ENCODE data around the gene SNX1.

The SNX1 gene

GRCh38 chr15:64146041-64146440 is 50.3 kb downstream of the SNX1 start:
- CTCF ChIA-PET, result interaction anchor here (1.8 to 5.8 kb wide), 3 partner anchors 8 to 12 kb away, joined by 7 to 32 read pairs (median 27); no protein-coding TSS in a partner anchor
- no peak overlapping the region for H3K4me3 ChIP-seq (ENCODE audit: low read depth, low read length)
- POLR2A ChIA-PET, result interaction anchor here (1.2 kb wide), 1 partner anchor 15 kb away, joined by 3 read pairs; no protein-coding TSS in a partner anchor
- no peak for TF ChIP-seq CTCF (IDR thresholded peaks at IDR 0.05; ENCODE audit: insufficient read depth, low read length, missing control alignments)
- no peak for DNase-seq (ENCODE audit: low read depth, low spot score)

- CTCF ChIA-PET, result interaction anchor here (0.7 to 5.8 kb wide), 4 partner anchors 11 to 397 kb away, joined by 3 to 27 read pairs (median 5); no protein-coding TSS in a partner anchor
- POLR2A ChIA-PET, result interaction anchor here (0.8 to 1.2 kb wide), 2 partner anchors 11 to 15 kb away, joined by 3 read pairs; no protein-coding TSS in a partner anchor
- DNase-seq (ENCODE audit: low read depth, low spot score), result no peak
- no peak for TF ChIP-seq CTCF (IDR thresholded peaks at IDR 0.05; ENCODE audit: insufficient read depth, low read length, missing control alignments)
- H3K4me3 ChIP-seq (ENCODE audit: low read depth, low read length), result no peak overlapping the region
These were observed 50.7 kb downstream of the SNX1 start for GRCh38 chr15:64146520-64146884.

GRCh38 chr15:64146885-64147681 is 51.3 kb downstream of the SNX1 start:
- ChIA-PET POLR2A (interaction anchor here (0.8 to 1.2 kb wide), 2 partner anchors 10 to 16 kb away, joined by 3 read pairs; no protein-coding TSS in a partner anchor), CTCF (interaction anchor here (0.7 to 5.8 kb wide), 4 partner anchors 11 to 397 kb away, joined by 3 to 27 read pairs (median 5); no protein-coding TSS in a partner anchor)
- no peak for TF ChIP-seq CTCF (IDR thresholded peaks at IDR 0.05; ENCODE audit: insufficient read depth, low read length, missing control alignments)
- DNase-seq (ENCODE audit: low read depth, low spot score), result no peak
- no peak overlapping the region for H3K4me3 ChIP-seq (ENCODE audit: low read depth, low read length)

GRCh38 chr15:64148168-64148567 is 52.4 kb downstream of the SNX1 start:
- no peak for TF ChIP-seq CTCF (IDR thresholded peaks at IDR 0.05; ENCODE audit: insufficient read depth, low read length, missing control alignments)
- no peak overlapping the region for H3K4me3 ChIP-seq (ENCODE audit: low read depth, low read length)
- no peak for DNase-seq (ENCODE audit: low read depth, low spot score)
- ChIA-PET POLR2A (no interaction called here), CTCF (interaction anchor here (5.8 kb wide), 1 partner anchor 9 kb away, joined by 27 read pairs; no protein-coding TSS in a partner anchor)

GRCh38 chr15:64148581-64148980 is 52.8 kb downstream of the SNX1 start:
- H3K4me3 ChIP-seq (ENCODE audit: low read depth, low read length), result no peak overlapping the region
- no peak for DNase-seq (ENCODE audit: low read depth, low spot score)
- no peak for TF ChIP-seq CTCF (IDR thresholded peaks at IDR 0.05; ENCODE audit: insufficient read depth, low read length, missing control alignments)
- ChIA-PET CTCF (interaction anchor here (0.9 to 5.8 kb wide), 2 partner anchors 9 to 438 kb away, joined by 3 to 27 read pairs; no protein-coding TSS in a partner anchor), POLR2A (no interaction called here)

- DNase-seq (ENCODE audit: low read depth, low spot score), result no peak
These were observed 53.6 kb downstream of the SNX1 start for GRCh38 chr15:64149424-64149823.

More at GRCh38 chr15:64149424-64149823, 53.6 kb downstream of the SNX1 start:
- ChIA-PET CTCF (interaction anchor here (0.9 to 5.8 kb wide), 5 partner anchors 8 to 539 kb away, joined by 3 to 27 read pairs (median 5); no protein-coding TSS in a partner anchor), POLR2A (interaction anchor here (1.4 kb wide), 1 partner anchor 14 kb away, joined by 4 read pairs; the partner anchor contains the start of gene PPIB)
- no peak overlapping the region for H3K4me3 ChIP-seq (ENCODE audit: low read depth, low read length)
- no peak for TF ChIP-seq CTCF (IDR thresholded peaks at IDR 0.05; ENCODE audit: insufficient read depth, low read length, missing control alignments)
